ENCODE results near the gene CTDNEP1. TPM values are rescaled to one million over a fixed set of nuclear protein-coding genes. Genes with fewer than 3 reads are reported as not detected.

Gene CTDNEP1
- total RNA-seq, 2 donors from 2014 or later, result 108 to 117 TPM

- no peak for ATAC-seq
- peak; percentile 55 to 67 for DNase-seq
Observed at GRCh38 chr17:7281953-7282751, 30.6 kb upstream of the CTDNEP1 start.

DNA sequence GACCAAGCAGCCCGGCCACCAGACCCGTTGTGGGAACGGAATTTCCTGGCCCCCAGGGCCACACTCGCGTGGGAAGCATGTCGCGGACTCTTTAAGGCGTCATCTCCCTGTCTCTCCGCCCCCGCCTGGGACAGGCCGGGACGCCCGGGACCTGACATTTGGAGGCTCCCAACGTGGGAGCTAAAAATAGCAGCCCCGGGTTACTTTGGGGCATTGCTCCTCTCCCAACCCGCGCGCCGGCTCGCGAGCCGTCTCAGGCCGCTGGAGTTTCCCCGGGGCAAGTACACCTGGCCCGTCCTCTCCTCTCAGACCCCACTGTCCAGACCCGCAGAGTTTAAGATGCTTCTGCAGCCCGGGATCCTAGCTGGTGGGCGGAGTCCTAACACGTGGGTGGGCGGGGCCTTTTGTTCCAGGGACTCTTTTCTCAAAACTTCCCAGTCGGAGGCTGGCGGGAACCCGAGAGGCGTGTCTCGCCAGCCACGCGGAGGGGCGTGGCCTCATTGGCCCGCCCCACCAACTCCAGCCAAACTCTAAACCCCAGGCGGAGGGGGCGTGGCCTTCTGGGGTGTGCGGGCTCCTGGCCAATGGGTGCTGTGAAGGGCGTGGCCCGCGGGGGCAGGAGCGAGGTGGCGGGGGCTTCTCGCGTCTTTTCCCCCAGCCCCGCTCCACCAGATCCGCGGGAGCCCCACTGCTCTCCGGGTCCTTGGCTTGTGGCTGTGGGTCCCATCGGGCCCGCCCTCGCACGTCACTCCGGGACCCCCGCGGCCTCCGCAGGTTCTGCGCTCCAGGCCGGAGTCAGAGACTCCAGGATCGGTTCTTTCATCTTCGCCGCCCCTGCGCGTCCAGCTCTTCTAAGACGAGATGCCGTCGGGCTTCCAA lies 29.8 kb upstream of the CTDNEP1 start, which contains the start of gene SLC2A4:
TSS of gene SLC2A4 (plus strand) at position 645 of the 879 bp plus-strand sequence. CDS start at position 862, 217 bp downstream.
- intact Hi-C loops (cut with DNase I, micrococcal nuclease), result loop anchor here in 1 of 2 donors (2.0 kb wide), 1 partner anchor 13 kb away; the partner anchor contains the start of gene YBX2
- DNase-seq (peak; percentile 96 to 98), ATAC-seq (peak; percentile 83)

More at GRCh38 chr17:7281953-7282751, 30.6 kb upstream of the CTDNEP1 start:
- intact Hi-C loops (cut with DNase I, micrococcal nuclease), result loop anchor here in 1 of 2 donors (2.0 kb wide), 1 partner anchor 13 kb away; the partner anchor contains the start of gene YBX2

DNA sequence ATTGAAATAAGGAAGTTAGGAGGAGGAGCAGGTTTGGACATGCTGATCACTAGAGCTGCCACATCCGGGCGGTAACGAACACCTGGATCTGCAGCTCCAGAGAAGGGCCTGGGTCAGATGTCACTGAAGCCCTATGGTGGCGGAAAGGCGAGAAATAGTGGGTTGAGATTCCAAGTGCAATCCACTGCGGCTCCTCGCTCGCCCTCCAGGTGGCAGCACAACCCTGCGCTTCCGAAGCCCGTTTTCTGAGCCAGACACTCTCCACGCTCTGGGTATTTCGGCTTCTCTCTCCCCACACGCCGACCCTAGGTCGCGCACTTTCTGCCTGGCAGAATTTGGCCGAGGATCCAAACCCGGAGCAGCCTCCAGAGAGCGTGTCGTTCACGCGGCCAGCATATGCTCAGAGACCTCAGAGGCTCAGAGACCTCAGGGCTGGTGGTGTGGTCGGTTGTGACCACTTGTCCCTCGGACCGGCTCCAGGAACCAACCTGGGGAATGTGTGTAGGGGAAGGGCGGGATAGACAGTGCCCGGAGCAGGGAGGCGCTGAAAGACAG lies 29.1 kb upstream of the CTDNEP1 start:
- ATAC-seq (peak; percentile 73), DNase-seq (peak; percentile 78 to 89)
- intact Hi-C loops (cut with DNase I, micrococcal nuclease), result loop anchor here in 1 of 2 donors (2.0 kb wide), 1 partner anchor 14 kb away; the partner anchor contains the start of gene YBX2

GRCh38 chr17:7279448-7279847 lies 27.9 kb upstream of the CTDNEP1 start:
- intact Hi-C loops (cut with DNase I, micrococcal nuclease), result no loop called here
- DNase-seq (peak; percentile 27 to 50), ATAC-seq (peak; percentile 51)

- no peak for DNase-seq
- no peak for ATAC-seq
- intact Hi-C loops (cut with DNase I, micrococcal nuclease), result no loop called here
Observed at GRCh38 chr17:7266784-7267183, 15.2 kb upstream of the CTDNEP1 start.

GRCh38 chr17:7263801-7264078 lies 12.2 kb upstream of the CTDNEP1 start:
- ATAC-seq (peak; percentile 22), DNase-seq (peak; percentile 68 to 75)
- intact Hi-C loops (cut with DNase I, micrococcal nuclease), result no loop called here

GRCh38 chr17:7262935-7263800 lies 11.6 kb upstream of the CTDNEP1 start:
- ATAC-seq, result peak; percentile 56
- DNase-seq, result peak; percentile 96 to 97
- intact Hi-C loops (cut with DNase I, micrococcal nuclease), result no loop called here

GRCh38 chr17:7262192-7262934 lies 10.8 kb upstream of the CTDNEP1 start, which contains the start of gene CLDN7:
CLDN7 (minus strand) TSS chr17:7262478; CDS start chr17:7262043, 435 bp downstream.
- intact Hi-C loops (cut with DNase I, micrococcal nuclease), result no loop called here
- ATAC-seq (peak; percentile 56), DNase-seq (peak; percentile 92 to 96)

- DNase-seq, result peak in 1 of 2 donors; percentile 35
- intact Hi-C loops (cut with DNase I, micrococcal nuclease), result no loop called here
- ATAC-seq, result no peak
Observed at GRCh38 chr17:7261379-7262191, 10.1 kb upstream of the CTDNEP1 start.

DNA sequence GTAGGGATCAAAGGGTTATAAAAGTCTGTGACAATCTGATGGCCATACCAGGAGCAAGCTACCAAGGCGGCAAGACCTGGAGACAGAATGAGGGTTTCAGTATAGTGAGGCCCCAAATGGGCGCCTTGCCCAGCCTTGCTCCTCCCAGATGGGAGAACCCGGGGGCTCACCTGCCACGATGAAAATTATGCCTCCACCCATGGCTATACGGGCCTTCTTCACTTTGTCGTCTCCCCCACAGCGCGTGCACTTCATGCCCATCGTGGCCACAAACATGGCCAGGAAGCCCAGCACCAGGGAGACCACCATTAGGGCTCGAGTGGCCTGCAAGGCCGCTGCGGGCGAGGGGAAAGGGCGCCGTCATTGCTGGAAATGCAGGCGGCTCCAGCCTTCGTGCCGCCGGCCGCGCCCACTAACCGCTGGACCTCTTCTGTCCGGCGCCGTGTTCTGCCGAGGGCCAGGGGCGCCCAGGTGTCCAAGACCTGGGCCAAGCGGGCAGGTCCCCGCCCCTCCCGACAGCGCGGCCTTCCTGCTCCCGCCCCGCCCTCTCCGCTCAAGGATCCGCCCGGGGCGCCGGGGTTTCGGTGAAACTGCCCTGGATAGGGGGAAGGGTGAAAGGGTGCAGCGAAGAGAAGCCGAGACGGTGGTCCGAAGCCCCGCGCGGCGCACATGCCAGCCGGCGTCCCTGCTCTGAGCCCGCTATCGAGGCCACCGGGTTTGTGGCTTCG lies 9.3 kb upstream of the CTDNEP1 start:
- intact Hi-C loops (cut with DNase I, micrococcal nuclease), result no loop called here
- ATAC-seq (peak; percentile 25), DNase-seq (peak; percentile 78 to 84)

DNA sequence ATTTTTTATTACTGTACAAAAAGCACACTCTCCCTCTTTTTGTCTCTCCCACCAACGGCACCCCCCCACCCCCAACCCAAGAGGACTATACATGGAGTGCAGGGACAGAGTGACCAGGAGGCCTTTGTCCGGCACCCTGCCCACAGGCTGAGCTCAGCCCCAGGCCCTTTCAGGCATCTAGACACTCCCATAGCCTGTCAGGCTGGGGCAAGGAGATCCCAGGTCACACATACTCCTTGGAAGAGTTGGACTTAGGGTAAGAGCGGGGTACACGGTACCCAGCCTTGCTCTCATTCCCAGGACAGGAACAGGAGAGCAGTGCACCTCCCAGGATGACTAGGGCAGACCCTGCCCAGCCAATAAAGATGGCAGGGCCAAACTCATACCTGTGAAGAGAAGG lies 8.6 kb upstream of the CTDNEP1 start:
- ATAC-seq, result no peak
- intact Hi-C loops (cut with DNase I, micrococcal nuclease), result no loop called here
- DNase-seq, result no peak

GRCh38 chr17:7259555-7259889 lies 8.0 kb upstream of the CTDNEP1 start:
- DNase-seq (no peak), ATAC-seq (no peak)
- intact Hi-C loops (cut with DNase I, micrococcal nuclease), result no loop called here

DNA sequence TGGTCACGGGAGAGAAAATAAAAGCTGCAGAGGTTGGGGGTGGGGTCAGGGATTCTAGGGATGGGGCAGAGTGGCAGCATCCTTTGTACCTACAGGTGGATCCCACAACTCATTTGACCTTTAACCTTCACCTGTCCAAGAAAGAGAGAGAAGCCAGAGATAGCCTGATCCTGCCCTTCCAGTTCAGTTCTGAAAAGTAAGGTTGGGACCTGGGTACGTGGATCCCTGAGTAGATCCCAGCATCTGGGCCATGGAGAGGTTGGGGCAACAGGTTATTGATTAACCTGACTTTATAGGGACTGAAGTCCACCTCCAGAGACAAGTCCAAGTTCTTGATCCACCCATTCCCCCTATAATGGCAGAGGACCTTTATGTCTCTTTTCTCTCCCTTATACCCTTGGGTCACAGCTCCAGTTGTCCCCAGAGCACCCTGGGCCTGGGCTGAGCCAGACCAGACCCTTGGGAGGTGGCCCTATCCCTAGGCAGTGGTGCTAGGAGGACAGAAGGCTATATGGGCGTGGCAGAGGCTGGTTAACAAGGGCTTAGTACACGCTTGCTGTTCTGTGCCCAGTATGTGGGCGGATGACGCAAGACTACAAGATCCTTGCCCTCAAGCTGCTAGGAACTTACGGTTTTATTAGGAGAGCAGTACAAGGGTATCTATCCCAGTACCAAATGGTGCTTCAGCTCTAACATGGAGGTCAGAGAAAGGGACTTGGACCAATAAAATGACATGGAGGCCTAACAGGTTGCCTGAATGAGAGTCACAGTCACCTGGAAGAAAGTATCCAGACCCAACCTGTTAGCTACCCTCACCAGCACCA lies 7.4 kb upstream of the CTDNEP1 start:
- ATAC-seq (peak; percentile 37), DNase-seq (peak; percentile 77 to 92)
- intact Hi-C loops (cut with DNase I, micrococcal nuclease), result no loop called here

DNA sequence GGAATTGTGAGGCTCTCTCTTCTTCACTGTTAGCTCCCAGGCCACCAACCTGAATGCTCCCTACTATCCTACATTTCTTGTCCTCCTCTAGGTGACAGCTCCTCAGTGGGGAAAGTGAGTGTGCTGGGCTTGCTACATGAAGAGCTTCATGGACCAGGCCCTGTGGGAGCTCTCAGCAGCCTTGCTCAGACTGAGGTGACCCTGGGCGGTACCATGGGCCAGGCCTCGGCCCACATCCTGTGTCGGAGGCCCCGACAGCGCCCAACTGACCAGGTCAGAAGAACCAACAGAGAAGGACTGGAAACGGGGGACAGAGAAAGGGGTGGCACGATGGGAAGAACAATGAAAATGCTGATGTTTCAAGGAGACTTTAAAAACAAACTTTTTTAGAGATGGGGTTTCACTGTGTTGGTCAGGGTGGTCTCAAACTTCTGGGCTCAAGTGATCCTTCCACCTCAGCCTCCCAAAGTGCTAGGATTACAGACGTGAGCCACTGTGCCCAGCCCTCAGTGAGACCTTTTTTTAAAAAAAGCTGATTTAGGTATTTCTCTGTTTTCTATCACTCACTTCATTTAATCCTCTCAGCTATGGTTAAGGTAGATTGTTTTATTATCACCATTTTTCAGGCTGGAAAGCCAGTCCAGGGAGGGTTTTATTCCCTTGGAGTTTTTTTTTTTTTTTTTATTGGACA lies 5.4 kb upstream of the CTDNEP1 start:
- ATAC-seq (no peak), DNase-seq (peak in 1 of 2 donors; percentile 35)
- intact Hi-C loops (cut with DNase I, micrococcal nuclease), result no loop called here

- DNase-seq, result no peak
- no peak for ATAC-seq
- intact Hi-C loops (cut with DNase I, micrococcal nuclease), result no loop called here
Observed at GRCh38 chr17:7254511-7254910, 3.0 kb upstream of the CTDNEP1 start.

Data from left colon (tissue), 2 donors.